NCI-H774 (cell line): ENCODE measurements around the gene DUSP1.

Experiments used
- DNase-seq: peaks from one replicate; lab custom pipeline; 2025; lab: John Stamatoyannopoulos, UW

DUSP1 gene

GRCh38 chr5:172743112-172743959 is 27.7 kb downstream of the DUSP1 start:
- DNase-seq: no peak

- no peak for DNase-seq
These were observed 29.8 kb downstream of the DUSP1 start for GRCh38 chr5:172741206-172741582.

- DNase-seq: no peak
These were observed 30.4 kb downstream of the DUSP1 start for GRCh38 chr5:172740428-172741205.

GRCh38 chr5:172739375-172739774 is 31.6 kb downstream of the DUSP1 start:
- DNase-seq: no peak

GRCh38 chr5:172736508-172737135 is 34.4 kb downstream of the DUSP1 start:
- DNase-seq: no peak

GRCh38 chr5:172735141-172735831 is 35.7 kb downstream of the DUSP1 start:
- no peak for DNase-seq

- DNase-seq: no peak
These were observed 37.0 kb downstream of the DUSP1 start for GRCh38 chr5:172733974-172734346.

GRCh38 chr5:172733131-172733973 is 37.6 kb downstream of the DUSP1 start:
- DNase-seq: no peak

GRCh38 chr5:172732201-172732865 is 38.7 kb downstream of the DUSP1 start:
- no peak for DNase-seq

GRCh38 chr5:172731680-172732074 is 39.3 kb downstream of the DUSP1 start:
- no peak for DNase-seq

- DNase-seq: no peak
These were observed 39.9 kb downstream of the DUSP1 start for GRCh38 chr5:172730981-172731679.

GRCh38 chr5:172730222-172730621 is 40.8 kb downstream of the DUSP1 start:
- DNase-seq: no peak

GRCh38 chr5:172729588-172729987 is 41.4 kb downstream of the DUSP1 start:
- DNase-seq: no peak

- DNase-seq: no peak
These were observed 42.3 kb downstream of the DUSP1 start for GRCh38 chr5:172728481-172729241.

- no peak for DNase-seq
These were observed 43.4 kb downstream of the DUSP1 start for GRCh38 chr5:172727551-172727950.

- DNase-seq: no peak
These were observed 44.0 kb downstream of the DUSP1 start for GRCh38 chr5:172726966-172727365.

GRCh38 chr5:172725785-172726184 is 45.2 kb downstream of the DUSP1 start:
- no peak for DNase-seq

GRCh38 chr5:172725273-172725672 is 45.7 kb downstream of the DUSP1 start:
- DNase-seq: no peak
